ENCODE measurements around the gene MS4A5. TPM values are rescaled to one million over a fixed set of nuclear protein-coding genes. Genes with fewer than 3 reads are reported as not detected.

Gene MS4A5, protein sequence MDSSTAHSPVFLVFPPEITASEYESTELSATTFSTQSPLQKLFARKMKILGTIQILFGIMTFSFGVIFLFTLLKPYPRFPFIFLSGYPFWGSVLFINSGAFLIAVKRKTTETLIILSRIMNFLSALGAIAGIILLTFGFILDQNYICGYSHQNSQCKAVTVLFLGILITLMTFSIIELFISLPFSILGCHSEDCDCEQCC
- not detected for total RNA-seq

GRCh38 chr11:60429272-60429671 is at the start of gene MS4A5:
TSS of gene MS4A5 (plus strand) at chr11:60429572. CDS start at chr11:60429675, 103 bp downstream.
- 17 to 100% (median 90%) methylated on average over 1 to 5 of the region's 5 CpGs; no CpG with 5 or more reads in 6 of the 10 experiments for WGBS, 10 experiments
- Histone ChIP-seq H3K27ac (no peak within 1 kb of the TSS), H3K4me1 (replicated peaks in 1 of 2) (peaks cover 0 to 4% of the 10 kb centered on the region in 2 donors), H3K4me3 (no peak within 1 kb of the TSS)
- in situ Hi-C loops (cut with MboI; ENCODE audit: low pct_unique_long_range_greater_than_20kb in 2 of 9, low sequenced_read_pairs in 9 of 9, unreplicated experiment in 9 of 9): no loop called here
- no peak for ATAC-seq (replicated peaks in 6 of 8)

- WGBS, 10 experiments: 0 to 80% (median 48%) methylated on average over 1 to 5 of the region's 5 CpGs; no CpG with 5 or more reads in 1 of the 10 experiments
- Histone ChIP-seq H3K27ac (no peak overlapping the region), H3K4me1 (replicated peaks in 1 of 2) (no peaks in the 10 kb centered on the region), H3K4me3 (no peak overlapping the region)
- peak in 1 of 8 experiments; percentile 15 for ATAC-seq (replicated peaks in 6 of 8)
- in situ Hi-C loops (cut with MboI; ENCODE audit: low pct_unique_long_range_greater_than_20kb in 2 of 9, low sequenced_read_pairs in 9 of 9, unreplicated experiment in 9 of 9): no loop called here
Observed at GRCh38 chr11:60389279-60389910, 40.0 kb upstream of the MS4A5 start.

DNA sequence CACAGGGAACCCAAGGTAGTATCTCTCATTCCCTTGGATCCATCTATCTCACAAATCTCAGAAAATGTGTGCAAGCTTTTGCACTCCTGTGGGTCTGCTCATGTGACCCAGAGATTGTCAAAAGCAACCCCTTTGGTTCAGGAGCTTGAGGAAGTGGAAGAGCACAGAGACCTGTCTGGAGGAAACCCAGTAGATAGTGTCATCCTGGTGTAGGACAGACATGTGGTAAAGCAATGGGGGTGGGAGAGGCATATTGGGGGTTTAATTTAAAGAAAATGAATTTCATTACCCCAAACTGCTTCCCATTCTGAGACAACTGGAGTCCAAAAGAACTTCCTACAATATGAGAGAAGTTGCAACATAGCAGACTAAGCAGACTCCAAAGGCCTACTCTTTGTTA is 39.0 kb upstream of the MS4A5 start:
- in situ Hi-C loops (cut with MboI; ENCODE audit: low pct_unique_long_range_greater_than_20kb in 2 of 9, low sequenced_read_pairs in 9 of 9, unreplicated experiment in 9 of 9): no loop called here
- Histone ChIP-seq H3K4me1 (replicated peaks in 1 of 2) (peaks cover 3% of the 10 kb centered on the region in 2 donors), H3K27ac (no peak overlapping the region), H3K4me3 (no peak overlapping the region)
- no peak for ATAC-seq (replicated peaks in 6 of 8)

DNA sequence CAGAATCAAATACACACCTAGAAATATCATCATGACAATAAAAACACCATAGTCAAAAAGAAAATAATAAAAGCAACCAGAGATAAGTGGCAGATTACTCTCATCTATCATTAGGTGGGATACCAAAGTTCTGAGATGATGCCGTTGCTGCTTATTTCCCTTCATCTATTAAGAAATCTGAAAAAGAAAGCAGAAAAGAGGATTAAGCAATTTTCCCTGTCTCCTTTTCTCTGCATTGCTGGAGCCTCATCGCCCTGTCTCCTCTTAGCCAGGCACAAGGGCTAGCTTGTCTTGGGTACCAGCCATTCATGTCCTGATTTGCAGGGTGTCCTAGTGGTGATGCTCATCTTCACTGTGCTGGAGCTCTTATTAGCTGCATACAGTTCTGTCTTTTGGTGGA is 37.0 kb upstream of the MS4A5 start:
- 10 to 100% (median 80%) methylated on average over 1 to 2 of the region's 2 CpGs; no CpG with 5 or more reads in 1 of the 10 experiments for WGBS, 10 experiments
- no peak for ATAC-seq (replicated peaks in 6 of 8)

DNA sequence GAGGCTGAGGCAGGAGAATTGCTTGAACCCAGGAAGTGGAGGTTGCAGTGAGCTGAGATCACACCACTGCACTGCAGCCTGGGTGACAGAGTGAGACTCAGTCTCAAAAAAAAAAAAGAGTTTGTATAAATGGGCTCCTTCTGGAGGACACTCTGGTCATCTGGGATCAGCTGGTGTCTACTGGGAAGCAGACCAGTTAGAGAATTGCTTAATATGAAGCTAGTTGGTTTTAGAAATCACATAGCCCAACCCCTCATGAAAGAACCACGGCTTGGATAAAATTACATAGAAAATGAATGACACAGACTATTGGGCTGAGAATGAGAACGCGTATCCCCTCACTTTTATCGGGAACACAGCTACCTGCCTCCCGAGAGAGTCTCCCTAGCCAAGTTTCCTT is 36.4 kb upstream of the MS4A5 start:
- no peak for ATAC-seq (replicated peaks in 6 of 8)
- H3K4me1 ChIP-seq (replicated peaks in 1 of 2): peaks cover 3 to 4% of the 10 kb centered on the region in 2 donors
- no peak overlapping the region for H3K27ac ChIP-seq
- WGBS, 10 experiments: 0 to 100% (median 88%) methylated on average over 1 to 5 of the region's 5 CpGs; no CpG with 5 or more reads in 2 of the 10 experiments
- in situ Hi-C loops (cut with MboI; ENCODE audit: low pct_unique_long_range_greater_than_20kb in 2 of 9, low sequenced_read_pairs in 9 of 9, unreplicated experiment in 9 of 9): no loop called here
- no peak overlapping the region for H3K4me3 ChIP-seq

More for the DNA sequence above, 37.0 kb upstream of the MS4A5 start:
- Histone ChIP-seq H3K4me1 (replicated peaks in 1 of 2) (peaks cover 3 to 4% of the 10 kb centered on the region in 2 donors), H3K4me3 (no peak overlapping the region), H3K27ac (no peak overlapping the region)
- in situ Hi-C loops (cut with MboI; ENCODE audit: low pct_unique_long_range_greater_than_20kb in 2 of 9, low sequenced_read_pairs in 9 of 9, unreplicated experiment in 9 of 9): no loop called here

DNA sequence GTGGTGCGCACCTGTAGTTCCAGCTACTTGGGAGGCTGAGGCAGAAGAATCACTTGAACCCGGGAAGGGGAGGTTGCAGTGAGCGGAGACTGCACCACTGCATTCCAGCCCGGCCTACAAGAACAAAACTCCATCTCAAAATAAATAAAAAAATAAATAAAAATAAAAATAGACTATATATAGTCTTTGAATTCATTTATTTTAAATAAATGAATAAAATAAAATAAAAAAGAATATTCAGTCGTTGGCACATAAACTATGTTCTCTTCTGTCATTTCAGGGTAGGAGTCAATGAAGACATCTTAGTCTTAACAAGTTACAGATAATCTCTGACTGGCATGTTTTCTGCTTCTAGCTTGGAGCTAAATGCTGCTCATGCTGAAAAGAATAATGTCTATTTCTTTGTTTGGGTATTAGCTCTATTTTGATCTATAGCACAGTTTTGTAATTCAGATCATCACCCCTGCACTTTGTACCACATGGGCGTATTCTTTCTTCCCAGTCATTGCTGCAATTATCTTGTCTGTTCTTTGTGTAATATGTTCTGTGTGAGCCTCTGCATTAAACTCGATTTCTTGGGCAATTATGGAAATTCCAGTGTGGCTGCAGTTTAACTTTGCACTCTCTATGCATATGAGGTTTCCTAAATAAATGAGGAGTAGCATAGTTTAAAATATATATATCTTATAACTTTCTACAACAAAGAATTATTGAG is 34.5 kb upstream of the MS4A5 start:
- in situ Hi-C loops (cut with MboI; ENCODE audit: low pct_unique_long_range_greater_than_20kb in 2 of 9, low sequenced_read_pairs in 9 of 9, unreplicated experiment in 9 of 9): no loop called here
- Histone ChIP-seq H3K4me3 (no peak overlapping the region), H3K4me1 (replicated peaks in 1 of 2) (peaks cover 3 to 4% of the 10 kb centered on the region in 2 donors), H3K27ac (no peak overlapping the region)
- peak in 5 of 8 experiments; percentile 30 to 85 (median 75) for ATAC-seq (replicated peaks in 6 of 8)
- 0 to 76% (median 48%) methylated on average over 1 to 7 of the region's 7 CpGs for WGBS, 10 experiments

DNA sequence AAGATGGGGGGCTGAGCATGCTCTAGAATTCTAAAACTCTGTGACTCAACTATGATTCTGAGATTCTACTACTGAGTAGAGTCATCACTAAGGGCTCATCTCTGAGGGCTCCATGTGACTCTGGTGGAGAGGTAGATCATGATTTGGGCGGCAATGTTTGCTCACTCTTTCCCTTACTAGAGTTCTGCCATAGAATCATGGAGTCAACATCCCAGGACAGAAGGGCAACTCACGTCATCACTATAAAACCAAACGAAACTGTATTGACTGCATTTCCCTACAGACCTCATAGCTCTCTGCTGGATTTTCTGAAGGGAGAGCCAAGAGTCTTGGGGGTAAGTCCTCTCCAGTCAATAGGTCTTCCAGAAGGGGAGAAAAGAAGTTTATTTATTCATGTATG is 33.0 kb upstream of the MS4A5 start, which contains the start of gene MS4A14:
MS4A14 (plus strand) TSS at position 78 of the 400 bp plus-strand sequence; CDS start at position 198, 120 bp downstream.
- 0 to 100% (median 80%) methylated on average over 1 to 3 of the region's 3 CpGs; no CpG with 5 or more reads in 3 of the 10 experiments for WGBS, 10 experiments
- H3K4me1 ChIP-seq (replicated peaks in 1 of 2): peaks cover 3 to 4% of the 10 kb centered on the region in 2 donors
- H3K27ac ChIP-seq: no peak within 1 kb of the TSS
- H3K4me3 ChIP-seq: no peak within 1 kb of the TSS
- peak in 1 of 8 experiments; percentile 30 for ATAC-seq (replicated peaks in 6 of 8)
- in situ Hi-C loops (cut with MboI; ENCODE audit: low pct_unique_long_range_greater_than_20kb in 2 of 9, low sequenced_read_pairs in 9 of 9, unreplicated experiment in 9 of 9): no loop called here

GRCh38 chr11:60396799-60397198 is 32.6 kb upstream of the MS4A5 start:
- H3K4me1 ChIP-seq (replicated peaks in 1 of 2): peaks cover 3 to 4% of the 10 kb centered on the region in 2 donors
- ATAC-seq (replicated peaks in 6 of 8): peak in 2 of 8 experiments; percentile 57 to 73
- no peak overlapping the region for H3K27ac ChIP-seq
- no peak overlapping the region for H3K4me3 ChIP-seq
- 0% methylated on average over 1 of the region's 1 CpG; no CpG with 5 or more reads in 7 of the 10 experiments for WGBS, 10 experiments
- in situ Hi-C loops (cut with MboI; ENCODE audit: low pct_unique_long_range_greater_than_20kb in 2 of 9, low sequenced_read_pairs in 9 of 9, unreplicated experiment in 9 of 9): no loop called here

DNA sequence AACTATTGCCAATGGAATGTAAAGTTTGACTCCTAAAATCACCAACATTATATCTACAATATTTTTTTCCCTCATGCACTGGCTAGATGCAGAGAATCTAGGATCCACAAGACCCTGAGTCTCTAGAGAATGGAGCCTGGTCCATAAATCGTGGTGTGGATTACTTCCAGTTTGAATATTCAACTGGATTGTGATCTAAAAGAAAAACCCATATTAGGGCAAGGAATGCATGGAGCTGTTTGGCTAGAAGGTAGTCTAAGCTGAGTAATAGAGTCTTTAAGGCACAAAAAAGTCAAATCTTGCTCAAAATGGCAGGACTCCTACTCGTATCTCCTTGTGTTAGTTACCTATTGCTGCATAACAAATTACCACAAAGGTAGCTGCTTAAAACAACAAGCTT is 9.4 kb upstream of the MS4A5 start:
- WGBS, 10 experiments: 0 to 60% (median 0%) methylated on average over 1 to 2 of the region's 2 CpGs; no CpG with 5 or more reads in 2 of the 10 experiments
- in situ Hi-C loops (cut with MboI; ENCODE audit: low pct_unique_long_range_greater_than_20kb in 2 of 9, low sequenced_read_pairs in 9 of 9, unreplicated experiment in 9 of 9): no loop called here
- H3K4me1 ChIP-seq (replicated peaks in 1 of 2): no peaks in the 10 kb centered on the region
- no peak overlapping the region for H3K4me3 ChIP-seq
- peak in 2 of 8 experiments; percentile 58 to 65 for ATAC-seq (replicated peaks in 6 of 8)
- no peak overlapping the region for H3K27ac ChIP-seq

DNA sequence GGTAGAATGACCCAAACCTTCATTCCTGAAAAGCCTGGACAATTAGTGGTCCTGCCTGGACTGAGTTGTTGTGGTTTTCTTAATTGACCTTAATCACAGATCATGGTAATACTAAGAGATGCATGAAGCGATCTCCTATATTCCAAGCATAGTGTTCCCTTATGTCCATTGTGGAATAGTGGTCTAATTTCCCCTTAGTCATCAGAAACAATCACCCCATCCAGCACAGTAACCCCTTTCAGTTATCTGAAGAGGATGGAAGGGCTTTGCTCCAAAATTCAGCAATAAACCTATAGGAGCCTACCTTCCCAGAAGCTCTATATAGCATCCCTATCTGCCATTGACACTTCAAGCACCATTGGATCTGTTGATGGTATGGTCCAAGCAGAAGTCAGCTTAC is 6.8 kb upstream of the MS4A5 start:
- Histone ChIP-seq H3K4me3 (no peak overlapping the region), H3K27ac (no peak overlapping the region), H3K4me1 (replicated peaks in 1 of 2) (no peaks in the 10 kb centered on the region)
- ATAC-seq (replicated peaks in 6 of 8): no peak
- in situ Hi-C loops (cut with MboI; ENCODE audit: low pct_unique_long_range_greater_than_20kb in 2 of 9, low sequenced_read_pairs in 9 of 9, unreplicated experiment in 9 of 9): no loop called here
- 0 to 83% (median 80%) methylated on average over 1 of the region's 1 CpG; no CpG with 5 or more reads in 5 of the 10 experiments for WGBS, 10 experiments

GRCh38 chr11:60428517-60428916 is 855 bp upstream of the MS4A5 start:
- 0 to 100% (median 72%) methylated on average over 1 to 2 of the region's 2 CpGs; no CpG with 5 or more reads in 5 of the 10 experiments for WGBS, 10 experiments
- Histone ChIP-seq H3K4me3 (no peak overlapping the region), H3K27ac (no peak overlapping the region), H3K4me1 (replicated peaks in 1 of 2) (peaks cover 0 to 3% of the 10 kb centered on the region in 2 donors)
- in situ Hi-C loops (cut with MboI; ENCODE audit: low pct_unique_long_range_greater_than_20kb in 2 of 9, low sequenced_read_pairs in 9 of 9, unreplicated experiment in 9 of 9): no loop called here
- peak in 1 of 8 experiments; percentile 17 for ATAC-seq (replicated peaks in 6 of 8)

DNA sequence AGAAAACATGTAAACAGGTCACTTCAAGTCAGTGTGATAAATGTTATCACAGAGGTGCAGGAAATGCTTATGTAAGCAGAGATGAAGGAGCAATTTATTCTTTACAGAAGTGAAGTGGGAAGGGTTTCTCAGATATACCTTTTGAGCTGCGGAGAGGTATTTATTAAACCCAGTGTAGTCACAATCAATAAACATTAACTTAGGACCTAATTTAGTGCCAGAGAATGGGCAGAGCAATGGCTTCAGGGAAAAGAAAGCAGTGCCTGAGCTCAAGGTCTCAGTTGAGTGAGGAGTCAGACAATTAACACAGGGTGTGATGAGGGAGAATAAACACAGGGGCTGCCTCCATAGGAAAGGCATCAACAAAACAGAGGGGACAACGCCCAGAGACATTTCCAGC is 1.9 kb downstream of the MS4A5 start:
- Histone ChIP-seq H3K4me3 (no peak overlapping the region), H3K27ac (no peak overlapping the region), H3K4me1 (replicated peaks in 1 of 2) (peaks cover 0 to 4% of the 10 kb centered on the region in 2 donors)
- in situ Hi-C loops (cut with MboI; ENCODE audit: low pct_unique_long_range_greater_than_20kb in 2 of 9, low sequenced_read_pairs in 9 of 9, unreplicated experiment in 9 of 9): no loop called here
- 17 to 94% (median 52%) methylated on average over 1 to 2 of the region's 2 CpGs; no CpG with 5 or more reads in 4 of the 10 experiments for WGBS, 10 experiments
- peak in 2 of 8 experiments; percentile 8 to 17 for ATAC-seq (replicated peaks in 6 of 8)

- WGBS, 10 experiments: 0 to 80% (median 17%) methylated on average over 1 to 4 of the region's 4 CpGs
- Histone ChIP-seq H3K4me1 (replicated peaks in 1 of 2) (peaks cover 0 to 4% of the 10 kb centered on the region in 2 donors), H3K4me3 (no peak overlapping the region), H3K27ac (no peak overlapping the region)
- in situ Hi-C loops (cut with MboI; ENCODE audit: low pct_unique_long_range_greater_than_20kb in 2 of 9, low sequenced_read_pairs in 9 of 9, unreplicated experiment in 9 of 9): no loop called here
- ATAC-seq (replicated peaks in 6 of 8): peak in 3 of 8 experiments; percentile 89 to 91 (median 90)
Observed at GRCh38 chr11:60433401-60433800, 4.0 kb downstream of the MS4A5 start.

Measured in motor neuron (in vitro differentiated cells).